Measurements from ENCODE around the gene LPIN1.
A peak's percentile ranks its signal among the peaks of the same experiment; 100 is the strongest.
"Not testable (repeated sequence)": the region's sequence is repeated elsewhere in the genome, so short reads cannot be mapped to it uniquely, and the experiment has no call there.

Gene LPIN1

DNA sequence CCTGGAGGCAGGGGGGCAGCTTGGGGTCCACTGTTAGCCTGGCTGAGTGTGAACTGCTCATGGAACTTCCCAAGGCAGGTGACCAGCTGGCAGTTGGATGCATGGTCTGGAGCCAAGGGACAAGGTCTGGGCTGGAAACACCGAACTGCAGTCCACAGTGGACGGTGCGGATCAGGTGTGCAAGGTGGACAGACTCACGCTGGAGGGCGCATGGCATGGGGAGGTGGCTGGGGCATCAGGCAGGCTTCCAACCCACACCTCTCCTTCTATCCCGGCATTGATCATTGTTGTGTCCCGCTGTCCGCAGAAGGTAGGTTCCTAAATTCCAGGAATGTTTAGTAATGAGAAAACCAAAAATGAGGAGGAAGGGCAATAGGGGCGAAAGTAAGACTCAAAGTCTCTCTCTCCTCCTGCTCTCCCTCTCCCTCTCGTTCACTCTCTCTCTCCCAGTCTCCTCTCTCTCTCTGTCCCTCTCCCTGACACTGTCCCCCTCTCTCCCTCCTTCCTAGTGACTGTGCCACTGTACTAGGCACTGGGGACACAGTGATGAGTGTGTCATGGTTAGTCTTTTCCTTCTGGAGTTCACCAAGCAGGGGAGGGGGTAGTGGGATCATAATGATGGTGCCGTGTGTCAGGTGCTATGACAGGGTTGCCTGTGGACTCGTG, 30.3 kb upstream of the LPIN1 start:
- DNase-seq, result no peak

DNA sequence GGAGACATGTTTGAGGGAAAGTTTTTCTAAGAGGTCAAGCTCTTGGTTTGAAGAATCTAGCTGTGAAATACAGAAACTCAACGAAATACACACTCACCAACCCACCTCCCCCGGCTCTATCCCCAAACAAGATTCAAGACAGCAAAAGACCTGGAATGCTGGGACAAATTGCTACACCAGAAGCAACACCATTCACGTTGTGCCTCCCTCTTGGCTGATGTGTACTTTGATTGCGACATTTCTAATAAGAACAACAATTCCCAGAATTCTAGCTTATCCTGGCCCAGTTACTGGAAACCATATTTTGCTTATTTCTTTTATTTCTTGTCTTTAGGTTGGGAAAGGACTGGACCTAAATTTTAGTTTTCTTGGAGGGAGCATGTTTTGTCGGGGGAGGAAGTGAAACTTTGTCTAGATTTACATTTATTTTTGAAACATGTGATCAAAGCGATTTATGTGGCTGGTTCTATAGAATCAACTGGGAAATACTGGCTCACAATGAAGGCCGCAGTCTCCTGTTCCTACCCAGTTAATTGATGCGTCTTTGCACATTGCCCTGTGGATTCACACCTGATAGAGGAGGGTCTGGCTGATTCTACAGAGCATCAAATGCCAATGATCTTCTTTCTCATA, 29.6 kb upstream of the LPIN1 start:
- no peak for DNase-seq

DNA sequence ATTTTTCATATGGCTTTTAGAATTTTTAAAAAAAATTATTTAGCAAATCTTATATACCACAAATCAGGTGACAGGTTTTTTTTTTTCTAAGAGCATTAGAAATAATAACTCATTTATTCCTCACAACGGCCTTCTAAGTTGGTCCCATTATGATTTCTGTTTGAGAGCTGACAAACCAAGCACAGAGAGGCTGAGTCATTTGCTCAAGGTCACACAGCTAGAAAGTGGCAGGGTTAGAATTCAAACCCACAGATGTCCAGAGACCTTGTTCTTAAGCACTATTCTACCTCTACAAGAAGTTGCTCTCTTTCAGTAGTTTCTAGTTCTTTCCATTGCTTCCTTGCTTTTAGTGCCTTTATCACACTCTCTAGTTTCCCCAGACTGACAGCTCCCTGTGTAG, 28.8 kb upstream of the LPIN1 start:
- DNase-seq, result no peak

DNA sequence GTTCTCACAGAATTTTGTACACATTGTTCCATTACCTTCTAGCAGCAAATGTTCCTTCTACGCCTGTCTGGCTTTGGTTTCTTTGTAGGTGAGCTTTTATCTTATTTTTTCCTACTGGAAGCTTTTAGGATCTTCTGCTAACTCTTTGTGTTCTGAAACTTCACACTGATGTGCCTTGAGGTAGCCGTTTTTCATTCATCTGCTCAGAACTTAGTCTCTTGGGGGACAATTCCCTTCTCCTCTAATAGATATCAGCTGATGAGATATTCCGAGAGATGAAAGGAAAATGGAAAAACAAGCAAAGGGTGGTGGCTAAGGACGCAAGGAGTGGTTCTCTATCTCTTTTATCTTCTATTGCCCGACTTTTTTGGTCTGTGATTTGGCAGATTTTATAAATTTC, 27.8 kb upstream of the LPIN1 start:
- no peak for DNase-seq

DNA sequence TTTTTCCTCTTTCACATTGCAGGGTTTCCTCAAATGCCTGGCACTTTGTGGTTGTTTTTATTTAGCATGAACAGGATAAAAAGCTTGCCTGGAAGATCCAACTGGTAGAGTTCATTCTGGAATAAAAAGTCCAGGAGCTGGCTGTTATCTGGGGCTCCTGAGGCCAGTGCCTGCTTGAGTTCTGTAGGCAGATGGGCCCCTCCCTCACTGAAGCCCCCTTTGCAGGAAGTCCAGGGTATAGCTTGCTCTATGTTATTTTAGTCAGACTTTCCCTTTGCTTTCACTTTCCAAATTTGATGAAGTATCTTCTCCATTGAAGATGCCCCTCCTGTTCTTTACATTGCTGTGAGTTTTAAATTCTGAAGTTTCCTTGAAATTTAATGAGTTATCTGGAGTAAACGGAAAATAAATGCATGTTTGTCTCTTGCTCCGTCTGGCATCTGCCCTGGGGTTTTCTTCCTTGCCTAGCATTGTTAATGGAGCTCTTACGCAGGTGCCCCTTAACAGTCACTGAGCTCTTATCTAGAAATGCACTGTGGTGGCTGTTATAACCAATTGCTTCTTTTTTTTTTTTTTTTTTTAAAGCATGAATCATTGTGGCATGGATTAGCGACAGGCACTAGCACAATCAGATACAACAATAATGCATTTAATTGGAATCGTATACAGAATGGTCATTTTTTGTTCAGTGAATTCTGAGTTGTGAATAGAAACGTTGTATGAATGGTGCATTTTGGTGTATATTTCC, 27.0 kb upstream of the LPIN1 start:
- DNase-seq, result no peak

DNA sequence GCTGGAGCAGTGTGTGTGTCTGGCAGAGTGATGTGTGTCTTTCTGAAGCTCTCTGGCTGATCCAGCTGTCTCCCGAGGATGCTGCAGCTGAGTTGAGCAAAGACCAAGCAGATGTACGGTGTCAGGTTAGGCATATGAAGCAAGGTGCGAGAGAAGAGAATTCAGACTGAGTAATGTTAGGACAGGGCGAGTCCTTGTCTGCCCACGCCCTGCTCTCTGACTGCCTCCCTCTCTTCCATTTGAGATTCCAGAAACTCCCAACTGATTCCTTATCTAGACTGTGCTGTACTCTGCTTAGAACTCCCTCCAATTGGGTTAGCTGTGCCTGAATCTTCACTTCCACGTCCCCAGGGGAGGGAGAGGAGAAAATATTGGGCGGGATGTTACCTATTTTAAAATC, 25.7 kb upstream of the LPIN1 start:
- DNase-seq, result no peak

DNA sequence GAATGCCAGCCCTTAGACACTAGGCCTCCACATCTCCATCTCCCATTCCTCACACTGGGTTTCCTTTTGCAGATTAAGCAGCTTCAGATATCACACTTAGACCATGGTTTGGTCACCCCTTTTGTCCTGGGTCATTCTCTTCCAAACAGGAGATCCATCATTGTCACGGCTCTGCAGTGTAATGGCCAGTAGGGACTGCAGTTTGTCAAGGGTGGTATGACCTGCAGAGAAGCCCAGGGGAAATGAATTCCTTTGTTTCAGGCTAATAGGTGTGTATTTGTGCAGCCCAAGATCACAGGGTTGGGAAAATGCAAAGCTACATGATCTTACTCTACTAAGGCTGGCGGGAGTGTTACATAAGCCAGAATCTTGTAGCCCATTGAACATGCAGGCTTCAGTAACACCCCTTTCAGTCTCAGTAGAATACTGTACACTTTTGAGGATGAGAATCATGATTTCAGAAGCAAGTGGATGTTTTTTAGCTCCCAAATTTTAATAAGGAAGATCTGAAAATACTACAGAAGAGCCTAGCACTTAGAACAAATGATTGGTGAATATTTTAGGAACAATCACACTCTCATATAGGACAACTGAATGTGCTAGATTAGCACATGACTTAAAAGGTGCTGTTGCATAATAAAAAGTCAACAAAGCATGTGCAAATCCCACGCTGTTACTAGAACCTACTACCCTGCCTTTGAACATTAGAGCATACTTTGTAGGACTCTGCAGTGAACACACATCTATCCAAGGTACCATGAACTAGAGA, 24.0 kb upstream of the LPIN1 start:
- DNase-seq, result no peak

DNA sequence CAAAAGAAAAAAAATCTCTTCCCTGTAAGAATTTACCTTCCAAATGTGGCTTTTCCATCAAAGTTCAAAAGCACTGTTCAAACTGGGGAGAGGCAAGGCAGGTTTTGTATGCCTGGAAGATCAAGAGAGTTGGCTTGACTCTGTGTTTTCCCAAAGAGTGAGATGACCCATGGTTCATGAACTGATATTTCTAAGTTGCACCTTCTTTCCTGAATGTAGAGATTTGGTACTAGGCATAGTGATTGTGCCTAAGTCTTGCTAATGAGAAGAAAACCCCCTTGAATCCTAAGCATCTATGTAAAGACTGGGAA, 23.4 kb upstream of the LPIN1 start:
- no peak for DNase-seq

DNA sequence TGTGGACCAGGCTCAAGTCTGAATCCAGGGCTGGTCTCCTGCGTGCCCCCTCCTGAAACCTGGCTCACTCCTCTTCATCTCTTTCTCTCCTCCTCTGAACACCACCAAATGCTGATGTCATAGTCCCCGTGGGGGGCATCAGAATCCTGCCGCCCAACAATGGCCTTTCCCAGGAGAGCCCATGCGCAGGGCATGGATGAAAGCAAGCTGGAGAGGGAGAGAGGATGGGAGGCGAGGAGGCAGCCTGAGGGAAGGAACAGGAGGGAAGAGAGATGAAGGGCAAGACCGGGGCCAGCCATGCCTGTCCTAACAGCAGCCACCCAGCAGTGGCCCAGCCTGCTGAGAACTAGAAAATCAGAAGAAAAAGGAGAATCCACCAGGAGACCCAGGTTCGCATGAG, 22.3 kb upstream of the LPIN1 start:
- no peak for DNase-seq

DNA sequence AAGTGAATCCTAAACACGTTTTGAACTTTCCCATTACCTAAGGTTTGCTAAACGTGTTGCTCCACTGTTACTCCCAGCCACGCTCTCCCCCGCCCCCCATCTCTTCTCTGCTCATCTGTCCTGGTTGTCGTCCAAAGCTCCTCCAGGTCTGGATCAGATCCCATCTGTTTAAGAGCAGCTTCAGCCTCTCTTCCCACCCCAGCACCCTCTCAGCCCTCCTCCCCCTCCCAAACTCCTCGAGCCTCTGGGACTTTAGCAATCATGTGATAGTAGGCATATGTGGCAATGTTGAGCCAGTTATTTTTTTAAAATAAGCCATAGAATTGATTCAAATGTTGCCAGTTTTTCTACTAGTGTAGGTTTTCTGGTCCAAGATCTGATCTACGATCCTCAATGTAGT, 20.0 kb upstream of the LPIN1 start:
- DNase-seq, result no peak

DNA sequence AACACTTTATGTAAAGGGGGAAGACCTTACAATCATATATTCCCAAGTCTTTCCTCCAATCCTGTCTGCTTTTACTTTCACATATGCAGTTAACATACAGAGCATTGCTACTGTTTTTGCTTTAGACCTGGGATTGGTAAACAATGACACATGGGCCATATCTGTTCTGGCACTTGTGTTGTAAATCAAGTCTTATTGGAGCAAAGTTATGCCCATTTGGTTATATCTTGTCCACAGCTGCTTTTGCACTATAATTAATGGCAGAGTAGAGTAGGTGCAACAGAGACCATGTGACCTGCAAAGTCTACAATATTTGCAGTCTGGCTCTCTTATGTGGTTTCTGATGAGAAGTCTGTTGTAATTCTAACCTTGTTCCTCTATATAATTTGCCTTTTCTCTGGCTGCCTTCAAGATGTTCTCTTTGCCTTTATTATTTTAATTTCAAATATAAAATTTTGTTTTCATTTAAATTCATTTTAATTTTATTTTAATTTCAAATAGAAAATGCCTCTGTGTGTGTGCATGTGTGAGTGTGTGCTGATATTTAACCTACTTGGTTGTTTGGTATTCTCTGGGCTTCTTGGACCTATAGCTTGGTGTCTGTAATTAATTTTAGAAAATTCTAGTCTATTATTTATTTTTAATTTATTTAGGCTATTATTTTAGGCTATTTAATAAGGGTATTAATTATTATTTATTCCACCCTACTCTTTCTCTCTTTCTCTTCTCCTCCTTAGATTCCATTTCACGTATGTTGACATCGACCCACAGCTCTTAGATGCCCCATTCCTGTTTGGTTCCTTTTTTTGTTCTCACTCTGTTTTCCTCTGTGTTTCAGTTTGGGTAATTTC, 16.8 kb upstream of the LPIN1 start:
- DNase-seq, result no peak

DNA sequence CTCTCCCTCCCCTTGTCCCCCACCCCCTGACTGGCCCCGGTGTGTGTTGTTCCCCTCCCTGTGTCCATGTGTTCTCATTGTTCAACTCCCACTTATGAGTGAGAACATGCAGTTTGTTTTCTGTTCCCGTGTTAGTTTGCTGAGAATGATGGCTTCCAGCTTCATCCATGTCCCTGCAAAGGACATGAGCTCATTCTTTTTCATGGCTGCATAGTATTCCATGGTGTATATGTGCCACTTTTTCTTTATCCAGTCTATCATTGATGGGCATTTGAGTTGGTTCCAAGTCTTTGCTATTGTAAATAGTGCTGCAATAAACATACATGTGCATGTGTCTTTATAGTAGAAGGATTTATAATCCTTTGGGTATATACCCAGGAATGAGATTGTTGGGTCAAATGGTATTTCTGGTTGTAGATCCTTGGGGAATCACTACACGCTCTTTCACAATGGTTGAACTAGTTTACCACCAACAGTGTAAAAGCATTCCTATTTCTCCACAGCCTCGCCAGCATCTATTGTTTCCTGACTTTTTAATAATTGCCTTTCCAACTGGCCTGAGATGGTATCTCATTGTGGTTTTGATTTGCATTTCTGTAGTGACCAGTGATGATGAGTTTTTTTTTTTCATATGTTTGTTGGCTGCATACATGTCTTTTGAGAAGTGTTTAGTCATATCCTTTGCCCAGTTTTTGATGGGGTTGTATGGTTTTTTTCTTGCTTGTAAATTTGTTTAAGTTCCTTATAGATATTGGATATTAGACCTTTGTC, 15.0 kb upstream of the LPIN1 start:
- DNase-seq, result not testable (repeated sequence)

DNA sequence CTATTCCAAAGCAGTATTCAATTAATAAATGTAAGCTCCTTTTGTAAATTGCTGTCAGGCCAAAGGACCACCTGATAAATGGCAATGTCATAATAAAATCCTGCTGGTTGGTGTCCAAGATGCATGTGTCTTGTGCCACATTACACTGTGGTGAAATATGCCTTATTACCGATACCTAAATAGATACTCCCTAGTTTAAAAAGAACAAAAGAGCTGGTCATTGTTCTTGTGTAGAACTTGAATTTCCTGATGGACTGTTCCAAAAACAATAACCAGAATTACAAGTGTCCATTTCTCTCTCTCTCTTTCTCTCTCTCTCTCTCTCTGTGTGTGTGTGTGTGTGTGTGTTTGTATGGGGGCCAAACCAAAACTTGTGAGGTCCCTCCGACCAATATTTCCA, 13.8 kb upstream of the LPIN1 start:
- no peak for DNase-seq

DNA sequence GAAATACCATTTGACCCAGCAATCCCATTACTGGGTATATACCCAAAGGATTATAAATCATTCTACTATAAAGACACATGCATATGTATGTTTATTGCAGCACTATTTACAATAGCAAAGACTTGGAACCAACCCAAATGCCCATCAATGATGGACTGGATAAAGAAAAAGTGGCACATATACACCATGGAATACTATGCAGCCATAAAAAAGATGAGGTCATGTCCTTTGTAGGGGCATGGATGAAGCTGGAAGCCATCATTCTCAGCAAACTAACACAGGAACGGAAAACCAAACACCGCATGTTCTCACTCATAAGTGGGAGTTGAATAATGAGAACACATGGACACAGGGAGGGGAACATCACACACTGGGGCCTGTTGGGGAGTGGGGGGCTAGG, 8.6 kb upstream of the LPIN1 start:
- not testable (repeated sequence) for DNase-seq

DNA sequence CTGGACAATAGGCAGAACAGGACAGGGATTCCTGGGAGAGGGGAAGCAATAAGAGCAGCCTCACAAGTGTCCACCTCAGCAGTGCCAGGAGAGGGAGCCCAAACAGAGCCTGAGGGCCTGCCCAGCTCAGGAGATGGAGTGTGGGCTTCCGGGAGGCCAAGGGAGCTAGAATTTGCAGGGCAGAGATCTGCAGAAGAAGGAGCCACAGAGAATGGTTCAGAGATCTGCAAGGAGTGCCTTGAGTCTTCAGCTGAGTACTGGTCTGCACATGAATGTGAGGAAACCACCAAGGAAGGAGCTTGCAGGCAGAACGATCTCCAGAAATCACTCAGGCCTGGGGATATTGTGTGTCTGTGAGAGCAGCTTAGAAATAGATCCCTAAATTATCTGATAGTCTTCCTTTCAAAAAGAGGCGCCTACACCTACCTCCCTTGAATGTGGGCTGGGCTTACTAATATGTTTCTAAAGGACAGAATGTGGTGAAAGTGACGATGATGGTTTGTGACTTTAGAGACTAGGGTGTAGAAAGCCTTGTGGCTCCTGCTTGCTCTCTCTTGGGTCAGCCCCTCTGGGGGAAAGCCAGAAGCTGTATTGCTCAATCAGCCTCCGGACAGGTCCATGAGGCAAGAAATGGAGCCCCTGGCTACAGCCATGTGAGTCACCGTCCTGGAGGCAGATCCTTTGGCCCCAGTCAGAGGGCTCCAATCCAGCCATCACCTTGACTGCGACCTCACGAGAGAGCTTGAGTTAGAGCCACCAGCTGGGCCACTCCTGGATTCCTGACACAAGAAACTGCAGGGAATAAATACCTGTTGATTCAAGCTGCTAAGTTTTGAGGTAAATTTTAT, 7.6 kb upstream of the LPIN1 start:
- DNase-seq, result no peak

DNA sequence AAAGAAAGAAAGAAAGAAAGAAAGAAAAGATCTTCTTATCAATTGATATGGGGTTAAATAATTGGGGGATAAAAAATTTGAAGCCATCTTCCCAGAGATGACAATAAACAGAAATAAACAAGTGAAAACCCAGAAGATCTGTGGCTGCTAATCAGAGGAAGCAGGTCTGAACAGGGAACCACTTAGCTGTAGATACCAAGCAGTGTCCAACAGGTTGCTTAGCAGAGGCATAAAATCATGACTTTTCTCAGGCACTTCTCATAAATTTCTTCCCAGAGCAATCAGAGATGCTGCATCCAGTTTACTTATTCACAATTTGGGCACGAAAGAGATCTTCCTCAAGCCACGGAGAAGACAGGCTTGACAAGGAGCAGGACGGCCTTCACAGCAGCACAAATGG, 5.7 kb upstream of the LPIN1 start:
- no peak for DNase-seq

DNA sequence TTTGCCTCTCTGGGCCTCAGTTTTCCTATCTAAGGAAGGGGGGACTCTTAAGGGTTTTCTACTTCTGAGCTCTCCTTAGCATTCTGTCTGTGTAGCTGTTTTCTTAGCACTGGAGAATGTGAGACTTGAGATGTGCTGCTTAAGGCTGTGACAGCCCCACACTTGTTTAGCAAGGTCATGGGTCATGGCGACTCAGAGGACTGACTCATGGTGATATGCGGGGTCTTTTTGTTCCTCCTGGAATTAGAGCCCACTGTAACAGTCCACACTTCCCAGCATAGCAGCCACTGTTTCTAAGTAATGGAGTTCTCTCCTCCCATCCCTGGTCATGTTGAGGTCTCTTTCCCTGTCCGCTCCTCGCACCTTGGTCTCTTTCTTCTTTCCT, 4.1 kb upstream of the LPIN1 start:
- no peak for DNase-seq

DNA sequence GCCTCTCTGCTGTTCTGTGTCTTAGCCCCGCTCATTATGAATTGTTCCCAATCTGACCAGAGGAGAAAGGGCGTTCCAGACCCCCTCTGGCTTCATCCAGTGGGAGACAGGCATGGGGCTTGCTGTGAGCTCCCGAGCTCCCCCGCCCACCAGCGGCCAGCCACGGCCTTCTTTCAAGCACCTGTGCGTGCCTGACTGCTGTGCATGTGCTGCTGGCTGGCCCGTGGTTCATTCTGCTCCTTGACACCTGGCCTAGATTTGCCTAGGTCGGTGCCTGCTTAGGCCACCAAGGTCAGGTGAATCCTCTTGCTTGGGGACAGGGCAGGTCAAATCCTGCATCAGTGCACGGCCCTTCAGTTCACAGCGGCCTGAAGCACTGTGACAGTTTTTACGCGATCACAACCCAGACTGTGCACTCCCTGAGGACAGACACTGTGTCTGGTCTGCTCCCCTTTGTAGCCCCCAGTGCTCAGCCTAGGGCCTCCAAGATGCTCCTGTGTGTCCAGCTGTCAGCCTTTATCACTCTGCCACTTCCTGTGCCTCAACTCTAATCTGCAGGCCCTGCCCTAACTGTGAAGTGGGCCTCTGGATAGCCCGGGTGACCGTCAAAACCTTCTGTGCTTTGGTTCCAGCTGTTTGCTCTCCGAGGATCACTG, 3.6 kb upstream of the LPIN1 start:
- DNase-seq, result no peak

DNA sequence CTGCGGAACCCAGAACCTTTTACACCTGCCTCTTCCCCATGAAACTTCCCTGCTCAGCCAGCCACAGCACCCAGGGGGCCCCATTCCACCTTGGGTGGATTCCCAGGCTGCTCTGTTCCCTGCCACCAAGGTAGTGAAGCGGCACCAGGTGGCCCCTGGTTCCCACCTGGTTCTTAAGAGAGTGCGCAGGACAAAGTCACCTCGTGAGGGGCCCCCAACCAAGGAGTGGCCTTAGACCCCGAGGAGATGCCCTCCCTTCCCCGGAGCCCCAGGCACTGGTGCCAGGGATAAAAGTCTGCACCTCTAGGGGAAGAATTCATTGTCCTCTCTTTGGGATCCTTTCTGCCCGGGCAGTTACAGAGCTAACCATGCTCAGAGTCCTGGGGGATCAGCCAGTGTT, 3.1 kb upstream of the LPIN1 start:
- DNase-seq, result no peak

DNA sequence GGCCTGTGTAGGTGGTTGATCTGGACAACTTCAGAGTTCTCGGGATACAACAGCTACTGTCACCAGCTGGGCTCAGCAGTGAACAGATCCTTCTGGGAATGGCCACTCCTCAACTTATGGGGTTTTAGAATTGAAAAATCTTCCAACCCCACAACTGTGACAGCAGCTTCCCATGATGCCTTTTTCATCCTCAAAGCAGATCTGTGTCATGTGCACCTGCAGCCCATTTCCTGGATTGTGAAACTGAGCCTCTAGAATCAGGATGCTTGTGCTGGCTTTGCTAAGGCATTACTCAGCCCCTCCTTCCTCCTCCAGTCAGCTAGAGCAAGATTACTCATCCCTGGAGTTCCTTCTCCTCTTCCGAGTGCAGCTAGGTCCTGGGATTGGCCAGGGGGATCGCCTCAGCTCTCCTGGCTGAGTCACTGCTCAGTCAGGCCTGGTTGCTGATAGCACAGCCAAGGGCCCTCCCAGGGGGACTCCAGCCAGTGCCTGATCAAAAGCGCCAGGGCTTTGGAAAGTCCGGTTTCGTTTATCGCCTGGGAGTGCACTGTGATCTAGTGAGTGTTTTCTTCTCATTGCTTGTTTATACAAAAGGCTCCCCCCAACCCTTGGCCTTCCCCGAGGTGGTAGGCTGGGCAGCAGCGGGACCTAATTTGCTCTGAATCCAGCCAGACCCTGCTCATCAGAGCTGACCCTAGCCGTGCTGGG, 2.4 kb upstream of the LPIN1 start:
- DNase-seq, result peak; percentile 62
